Suprapubic skin (tissue), 3 donors: ENCODE measurements around the gene UGT1A4.

Source experiments
- POLR2A ChIP-seq, 2 donors: fragments of 450-650 bp; IDR thresholded peaks; one replicate each; pipeline ENCODE4 v1.6.1; 2017; ENCODE audit warnings: antibody characterized with exemption in 2 of 2, mild to moderate bottlenecking in 2 of 2, moderate library complexity in 2 of 2
- TF ChIP-seq, protein P1 (sequence below), 2 donors: fragments of 200-600 bp in 1 of 2; fragments of 450-650 bp in 1 of 2; sonication (generic) in 1 of 2; IDR thresholded peaks; one replicate each; pipeline ENCODE4 v1.5.1; 2016 to 2019; ENCODE audit warnings: antibody characterized with exemption in 2 of 2, mild to moderate bottlenecking in 1 of 2, moderate library complexity in 1 of 2

GRCh38 chr2:233754872-233755611, 36.5 kb downstream of the UGT1A4 start:
- TF ChIP-seq, protein P1, sequence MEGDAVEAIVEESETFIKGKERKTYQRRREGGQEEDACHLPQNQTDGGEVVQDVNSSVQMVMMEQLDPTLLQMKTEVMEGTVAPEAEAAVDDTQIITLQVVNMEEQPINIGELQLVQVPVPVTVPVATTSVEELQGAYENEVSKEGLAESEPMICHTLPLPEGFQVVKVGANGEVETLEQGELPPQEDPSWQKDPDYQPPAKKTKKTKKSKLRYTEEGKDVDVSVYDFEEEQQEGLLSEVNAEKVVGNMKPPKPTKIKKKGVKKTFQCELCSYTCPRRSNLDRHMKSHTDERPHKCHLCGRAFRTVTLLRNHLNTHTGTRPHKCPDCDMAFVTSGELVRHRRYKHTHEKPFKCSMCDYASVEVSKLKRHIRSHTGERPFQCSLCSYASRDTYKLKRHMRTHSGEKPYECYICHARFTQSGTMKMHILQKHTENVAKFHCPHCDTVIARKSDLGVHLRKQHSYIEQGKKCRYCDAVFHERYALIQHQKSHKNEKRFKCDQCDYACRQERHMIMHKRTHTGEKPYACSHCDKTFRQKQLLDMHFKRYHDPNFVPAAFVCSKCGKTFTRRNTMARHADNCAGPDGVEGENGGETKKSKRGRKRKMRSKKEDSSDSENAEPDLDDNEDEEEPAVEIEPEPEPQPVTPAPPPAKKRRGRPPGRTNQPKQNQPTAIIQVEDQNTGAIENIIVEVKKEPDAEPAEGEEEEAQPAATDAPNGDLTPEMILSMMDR (IDR thresholded peaks at IDR 0.05) = no peak
- TF ChIP-seq POLR2A (IDR thresholded peaks at IDR 0.05) = no peak
